SK-N-SH (cell line): Measurements from ENCODE around the gene RIC8B. TPM values are rescaled to one million over a fixed set of nuclear protein-coding genes. Genes with fewer than 3 reads are reported as not detected.
A peak's percentile ranks its signal among the peaks of the same experiment; 100 is the strongest.

Source experiments
- CTCF ChIA-PET: fragments of 300-600, 350-600 bp; formaldehyde crosslinking; extraction: SDS; loops from one replicate; lab custom pipeline; 2021; lab: Yijun Ruan, JAX
- POLR2A ChIA-PET: fragments of 350-600 bp; sonication (Branson Sonifier 250); formaldehyde crosslinking; extraction: SDS; loops from one replicate; lab custom pipeline; 2020; ENCODE audit warnings: antibody characterized with exemption, inconsistent platforms; lab: Yijun Ruan, JAX
- DNase-seq: peaks from one replicate; pipeline ENCODE4 v3.0.0; 2012
- H2AFZ ChIP-seq: fragments of 200-600 bp; sonication (generic); 2 replicates; pipeline ENCODE4 v1.8.1; 2016; ENCODE audit warnings: antibody characterized with exemption, mild to moderate bottlenecking, low read depth
- H3F3A ChIP-seq: fragments of 200-600 bp; sonication (generic); replicated peaks from 2 replicates; pipeline ENCODE3; 2016; ENCODE audit warnings: antibody characterized with exemption, mild to moderate bottlenecking; ENCODE audit not compliant: insufficient read depth
- H3K27ac ChIP-seq, 2 experiments: fragments of 200-500 bp in 1 of 2; fragments of 200-600 bp in 1 of 2; sonication (Bioruptor generic) in 1 of 2; sonication (generic), shearing (Covaris generic) in 1 of 2; 2 replicates each; pipeline versions ENCODE4 v1.5.1 to v1.6.1; 2014 to 2016; ENCODE audit warnings: low read depth in 2 of 2, inconsistent platforms in 1 of 2, low read length in 1 of 2, mild to moderate bottlenecking in 1 of 2, mixed read lengths in 1 of 2
- H3K27me3 ChIP-seq: fragments of 200-600 bp; sonication (generic), shearing (Covaris generic); 2 replicates; pipeline ENCODE4 v1.6.1; 2016; ENCODE audit warnings: mixed run types; ENCODE audit not compliant: insufficient read depth
- H3K36me3 ChIP-seq, 2 experiments: fragments of 200-500 bp in 1 of 2; fragments of 200-600 bp in 1 of 2; sonication (Bioruptor generic) in 1 of 2; sonication (generic) in 1 of 2; replicated peaks in 1 of 2; 2 replicates each; pipeline versions ENCODE3 to v1.5.1; 2014 to 2016; ENCODE audit warnings: low read length in 1 of 2, mild to moderate bottlenecking in 1 of 2; ENCODE audit not compliant: insufficient read depth in 2 of 2, control insufficient read depth in 1 of 2
- H3K4me1 ChIP-seq, 2 experiments: fragments of 200-500 bp in 1 of 2; fragments of 200-600 bp in 1 of 2; sonication (Bioruptor generic) in 1 of 2; sonication (generic), shearing (Covaris generic) in 1 of 2; 2 replicates each; pipeline versions ENCODE4 v1.5.1 to v1.6.1; 2014 to 2016; ENCODE audit warnings: low read depth in 1 of 2, low read length in 1 of 2, mixed run types in 1 of 2; ENCODE audit not compliant: insufficient read depth in 2 of 2, control insufficient read depth in 1 of 2
- H3K4me2 ChIP-seq: fragments of 200-600 bp; sonication (generic), shearing (Covaris generic); 2 replicates; pipeline ENCODE4 v1.6.1; 2017; ENCODE audit warnings: mixed run types
- H3K4me3 ChIP-seq, 2 experiments: fragments of 200-500 bp in 1 of 2; fragments of 200-600 bp in 1 of 2; sonication (Bioruptor generic) in 1 of 2; sonication (generic), shearing (Covaris generic) in 1 of 2; 2 replicates each; pipeline versions ENCODE4 v1.5.1 to v1.8.1; 2014 to 2016; ENCODE audit warnings: low read depth in 2 of 2, inconsistent platforms in 1 of 2, low read length in 1 of 2, mild to moderate bottlenecking in 1 of 2, mixed read lengths in 1 of 2, moderate library complexity in 1 of 2
- H3K79me2 ChIP-seq: fragments of 200-600 bp; sonication (generic); 2 replicates; pipeline ENCODE4 v1.8.1; 2017; ENCODE audit warnings: mild to moderate bottlenecking; ENCODE audit not compliant: insufficient read depth
- H3K9ac ChIP-seq: fragments of 200-600 bp; sonication (generic); 2 replicates; pipeline ENCODE4 v1.6.1; 2017; ENCODE audit warnings: mixed run types
- H3K9me2 ChIP-seq: fragments of 200-600 bp; sonication (generic); 2 replicates; pipeline ENCODE4 v1.6.1; 2017; ENCODE audit warnings: mixed run types
- H3K9me3 ChIP-seq: fragments of 200-600 bp; sonication (generic); 2 replicates; pipeline ENCODE4 v1.6.1; 2017; ENCODE audit warnings: mixed run types, mild to moderate bottlenecking, moderate library complexity
- H4K20me1 ChIP-seq: fragments of 200-600 bp; sonication (generic); 2 replicates; pipeline ENCODE4 v1.6.1; 2017; ENCODE audit warnings: mild to moderate bottlenecking, mixed run types; ENCODE audit not compliant: insufficient read depth
- CHD2 ChIP-seq: fragments of 150-350 bp; IDR thresholded peaks from 2 replicates; pipeline ENCODE4 v1.6.1; 2018; ENCODE audit warnings: low read length; ENCODE audit not compliant: partially characterized antibody
- ELF1 ChIP-seq: IDR thresholded peaks from 2 replicates; pipeline ENCODE4 v1.4.0; 2012
- EZH2phosphoT487 ChIP-seq: fragments of 200-600 bp; sonication (generic); IDR thresholded peaks from 2 replicates; pipeline ENCODE4 v1.6.1; 2017; ENCODE audit warnings: low read depth, mixed run types, mild to moderate bottlenecking, antibody characterized with exemption, moderate library complexity, borderline replicate concordance
- FOSL2 ChIP-seq: IDR thresholded peaks from 2 replicates; pipeline ENCODE4 v1.4.0; 2012; ENCODE audit warnings: low read depth, mild to moderate bottlenecking, moderate library complexity, borderline replicate concordance
- JUND ChIP-seq: IDR thresholded peaks from 2 replicates; pipeline ENCODE4 v1.4.0; 2012
- MAX ChIP-seq: IDR thresholded peaks from 2 replicates; pipeline ENCODE4 v1.4.0; 2012; ENCODE audit warnings: low read depth
- MEF2A ChIP-seq: IDR thresholded peaks from 2 replicates; pipeline ENCODE4 v1.4.0; 2012; ENCODE audit warnings: low read depth, borderline replicate concordance
- NFIC ChIP-seq: IDR thresholded peaks from 2 replicates; pipeline ENCODE4 v1.4.0; 2012; ENCODE audit warnings: borderline replicate concordance
- NRF1 ChIP-seq: IDR thresholded peaks from 2 replicates; pipeline ENCODE4 v1.6.1; 2012; ENCODE audit warnings: low read depth, mild to moderate bottlenecking, low read length
- PBX3 ChIP-seq: IDR thresholded peaks from 2 replicates; pipeline ENCODE4; 2012
- RCOR1 ChIP-seq: fragments of 150-350 bp; IDR thresholded peaks from 2 replicates; pipeline ENCODE4 v1.6.1; 2017; ENCODE audit warnings: antibody characterized with exemption, low read length
- TAF1 ChIP-seq: IDR thresholded peaks from 2 replicates; pipeline ENCODE4 v1.6.1; 2012; ENCODE audit warnings: low read depth, mild to moderate bottlenecking, low read length, moderate library complexity, borderline replicate concordance
- TCF12 ChIP-seq: IDR thresholded peaks from 2 replicates; pipeline ENCODE4 v1.4.0; 2012
- WGBS: methylation state at CpG from one replicate; pipeline ENCODE4 v1.1.6; 2017; ENCODE audit warnings: low lambda C conversion rate; 5-methylcytosine and 5-hydroxymethylcytosine counted together
- polyA plus RNA-seq, 3 experiments: library from polyadenylated mRNA; depleted of rRNA; stranded (reverse); fragments of >200 nt; gene quantifications; 2 replicates each; pipeline ENCODE4 v1.2.3, GENCODE V29; 2012
- TF ChIP-seq, protein P1 (sequence below): IDR thresholded peaks from 2 replicates; pipeline ENCODE4 v1.4.0; 2012; ENCODE audit warnings: low read depth, borderline replicate concordance

RIC8B gene
- polyA plus RNA-seq, 1 of the 3 experiments (the other 2 are of a cell fraction): 6.2 TPM

GRCh38 chr12:106732890-106733289 lies 41.6 kb upstream of the RIC8B start:
- Histone ChIP-seq H3K36me3 (no peaks in the 10 kb centered on the region), H3K9ac (no peak overlapping the region), H3F3A (no peaks in the 10 kb centered on the region), H3K9me3 (no peaks in the 10 kb centered on the region), H2AFZ (no peak overlapping the region), H3K79me2 (no peaks in the 10 kb centered on the region), H3K9me2 (no peaks in the 10 kb centered on the region), H4K20me1 (no peaks in the 10 kb centered on the region), H3K4me1 (no peaks in the 10 kb centered on the region; a peak in 1 of 4 replicates), H3K27ac (no peak overlapping the region), H3K4me2 (no peak overlapping the region), H3K4me3 (no peak overlapping the region), H3K27me3 (no peaks in the 10 kb centered on the region)
- no peak for DNase-seq
- 84% methylated on average over 5 of the region's 5 CpGs for WGBS
- ChIA-PET CTCF (interaction anchor here (1.0 kb wide), 1 partner anchor 109 kb away, joined by 3 read pairs; no protein-coding TSS in a partner anchor), POLR2A (no interaction called here)
- TF ChIP-seq, protein P1, sequence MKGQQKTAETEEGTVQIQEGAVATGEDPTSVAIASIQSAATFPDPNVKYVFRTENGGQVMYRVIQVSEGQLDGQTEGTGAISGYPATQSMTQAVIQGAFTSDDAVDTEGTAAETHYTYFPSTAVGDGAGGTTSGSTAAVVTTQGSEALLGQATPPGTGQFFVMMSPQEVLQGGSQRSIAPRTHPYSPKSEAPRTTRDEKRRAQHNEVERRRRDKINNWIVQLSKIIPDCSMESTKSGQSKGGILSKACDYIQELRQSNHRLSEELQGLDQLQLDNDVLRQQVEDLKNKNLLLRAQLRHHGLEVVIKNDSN: no peak
- no peak for TF ChIP-seq FOSL2
- TF ChIP-seq RCOR1: no peak

- no peaks in the 10 kb centered on the region for H3K36me3 ChIP-seq
- H3F3A ChIP-seq: no peaks in the 10 kb centered on the region
- no peak overlapping the region for H3K4me3 ChIP-seq
- WGBS: 82% methylated on average over 4 of the region's 4 CpGs
- no peak overlapping the region for H3K9ac ChIP-seq
- no peaks in the 10 kb centered on the region for H3K27me3 ChIP-seq
- H4K20me1 ChIP-seq: no peaks in the 10 kb centered on the region
- no peak for DNase-seq
- ChIA-PET POLR2A (no interaction called here), CTCF (interaction anchor here (1.0 to 1.7 kb wide), 2 partner anchors 14 to 108 kb away, joined by 3 read pairs; no protein-coding TSS in a partner anchor)
- TF ChIP-seq NFIC: no peak
- no peak for TF ChIP-seq ELF1
- no peak; the same call in 1 of the 2 replicates for TF ChIP-seq JUND
- TF ChIP-seq MAX: no peak
- TF ChIP-seq RCOR1: no peak
- TF ChIP-seq TCF12: peak; percentile 50; the same call in 1 of the 2 replicates
- no peak for TF ChIP-seq CHD2
- H3K27ac ChIP-seq: no peak overlapping the region
- no peaks in the 10 kb centered on the region for H3K79me2 ChIP-seq
- H3K4me1 ChIP-seq: no peaks in the 10 kb centered on the region; a peak in 1 of 4 replicates
- H3K4me2 ChIP-seq: no peak overlapping the region
- H3K9me3 ChIP-seq: no peaks in the 10 kb centered on the region
- H3K9me2 ChIP-seq: no peaks in the 10 kb centered on the region
- no peak overlapping the region for H2AFZ ChIP-seq
These were observed 40.8 kb upstream of the RIC8B start for GRCh38 chr12:106733660-106734059.

GRCh38 chr12:106736051-106736957 lies 38.2 kb upstream of the RIC8B start:
- Histone ChIP-seq H3K79me2 (no peaks in the 10 kb centered on the region), H3K36me3 (no peaks in the 10 kb centered on the region), H3K27ac (no peak overlapping the region), H3K9me2 (no peaks in the 10 kb centered on the region), H3K9ac (no peak overlapping the region), H3K27me3 (no peaks in the 10 kb centered on the region), H4K20me1 (no peaks in the 10 kb centered on the region), H3K4me1 (no peaks in the 10 kb centered on the region; a peak in 1 of 4 replicates), H3K9me3 (no peaks in the 10 kb centered on the region), H2AFZ (no peak overlapping the region), H3F3A (no peaks in the 10 kb centered on the region), H3K4me2 (no peak overlapping the region), H3K4me3 (no peak overlapping the region)
- 54% methylated on average over 9 of the region's 9 CpGs for WGBS
- DNase-seq: no peak
- POLR2A ChIA-PET: no interaction called here
- TF ChIP-seq NRF1: no peak
- TF ChIP-seq MEF2A: no peak
- no peak for TF ChIP-seq PBX3
- TF ChIP-seq TAF1: no peak
- no peak for TF ChIP-seq EZH2phosphoT487
- CTCF ChIA-PET: no interaction called here
